Transverse colon (tissue), 4 donors: ENCODE data around the gene RNU5B-1. TPM values are rescaled to one million over a fixed set of nuclear protein-coding genes. Genes with fewer than 3 reads are reported as not detected.

Experiments used
- DNase-seq: peaks from one replicate; pipeline ENCODE4 v3.0.0-alpha.2; 2019
- H3K27ac ChIP-seq, 4 donors: fragments of 200-600 bp; sonication (generic); 2 replicates each; pipeline ENCODE4 v1.5.1; 2016 to 2018; ENCODE audit warnings: inconsistent platforms in 4 of 4
- H3K27me3 ChIP-seq: fragments of 200-600 bp; sonication (generic); 2 replicates; pipeline ENCODE4 v1.5.1; 2017; ENCODE audit warnings: inconsistent platforms
- H3K36me3 ChIP-seq, 4 donors: fragments of 200-600 bp; sonication (generic); 2 replicates each; pipeline ENCODE4 v1.5.1; 2017 to 2019; ENCODE audit warnings: inconsistent platforms in 4 of 4
- H3K4me1 ChIP-seq, 4 donors: fragments of 200-600 bp; sonication (generic); 2 replicates each; pipeline ENCODE4 v1.5.1; 2017 to 2020; ENCODE audit warnings: inconsistent platforms in 4 of 4
- H3K4me3 ChIP-seq, 4 donors: fragments of 200-600 bp; sonication (generic); 1 replicate in 1 of 4; 2 replicates in 3 of 4; pipeline versions ENCODE4 v1.5.1 to v1.6.1; 2017 to 2019; ENCODE audit warnings: inconsistent platforms in 4 of 4
- H3K9me3 ChIP-seq, 2 donors: fragments of 200-600 bp; sonication (generic); 2 replicates each; pipeline ENCODE4 v1.5.1; 2017 to 2019; ENCODE audit warnings: inconsistent platforms in 2 of 2
- EP300 ChIP-seq: sonication (generic); formaldehyde crosslinking; IDR thresholded peaks from one replicate; pipeline ENCODE4 v1.6.1; 2017; ENCODE audit warnings: antibody characterized with exemption, low read depth
- POLR2A ChIP-seq: fragments of 450-650 bp; IDR thresholded peaks from one replicate; pipeline ENCODE4 v1.6.1; 2016; ENCODE audit warnings: antibody characterized with exemption, mild to moderate bottlenecking, moderate library complexity
- POLR2AphosphoS5 ChIP-seq, 3 donors: sonication (generic); formaldehyde crosslinking; IDR thresholded peaks; one replicate each; pipeline ENCODE4 v1.6.1; 2016; ENCODE audit warnings: antibody characterized with exemption in 3 of 3
- WGBS, 2 donors: methylation state at CpG; one replicate each; pipeline ENCODE4 v1.1.5; 2018; ENCODE audit warnings: low coverage in 1 of 2; 5-methylcytosine and 5-hydroxymethylcytosine counted together
- in situ Hi-C, 4 donors: fragments of 200-750 bp; cut with MboI; loops; one replicate each; pipeline versions ENCODE4 v1.15.0 to v1.15.1; 2017; ENCODE audit warnings: low sequenced_read_pairs in 3 of 4, low pct_ligation_motif_present in 1 of 4, low pct_unique_long_range_greater_than_20kb in 1 of 4
- intact Hi-C: fragments of 100-400 bp; cut with DNase I; formaldehyde crosslinking; loops from one replicate; pipeline ENCODE4 v1.15.1; 2023; ENCODE audit warnings: low total_unique reads
- total RNA-seq, 4 donors: library from RNA; depleted of rRNA; stranded (reverse); fragments of >200 nt; gene quantifications; one replicate each; pipeline ENCODE4 v1.1.0, GENCODE V29; 2016
- TF ChIP-seq, protein P1 (sequence below), 5 experiments: fragments of 200-600 bp in 3 of 5; fragments of 450-650 bp in 2 of 5; sonication (generic) in 3 of 5; IDR thresholded peaks; 1 replicate in 2 of 5; 2 replicates in 3 of 5; pipeline ENCODE4 v1.5.1; 2016 to 2017; ENCODE audit warnings: antibody characterized with exemption in 5 of 5, inconsistent platforms in 3 of 5, mild to moderate bottlenecking in 2 of 5, moderate library complexity in 1 of 5

The RNU5B-1 gene
- total RNA-seq, 4 donors from 2014 or later: not detected

DNA sequence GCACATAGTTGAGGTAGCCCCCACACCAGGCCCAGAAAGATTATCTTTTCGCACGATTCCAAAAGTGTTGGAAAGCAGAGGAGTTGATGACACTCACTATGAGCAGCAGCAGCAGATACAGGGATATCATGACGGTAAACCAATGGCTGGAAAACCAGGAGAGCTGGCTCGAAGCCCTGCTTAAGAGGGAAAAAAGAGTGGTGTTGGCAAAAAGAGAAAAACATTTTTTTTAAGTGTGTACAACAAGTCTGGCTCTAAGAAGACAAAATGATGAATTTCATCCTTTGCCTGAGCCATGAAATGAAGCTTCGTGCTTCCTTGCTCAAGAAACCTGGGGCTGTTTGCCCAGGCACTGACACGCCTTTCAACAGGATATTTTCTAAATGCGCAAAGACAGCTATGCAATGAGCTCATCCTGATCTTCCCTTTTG lies 45.1 kb upstream of the RNU5B-1 start:
- intact Hi-C loops: no loop called here
- Histone ChIP-seq H3K9me3 (no peaks in the 10 kb centered on the region), H3K27ac (peak overlapping the region; percentile 74 to 86 (median 82)), H3K4me3 (no peak overlapping the region), H3K27me3 (no peaks in the 10 kb centered on the region), H3K36me3 (no peaks in the 10 kb centered on the region), H3K4me1 (peaks cover 13 to 36% (median 21%) of the 10 kb centered on the region in 4 donors)
- no peak for TF ChIP-seq POLR2A
- peak; percentile 33 to 56 (median 54) for TF ChIP-seq POLR2AphosphoS5 (IDR thresholded peaks at IDR 0.05)
- TF ChIP-seq EP300: no peak
- TF ChIP-seq, protein P1, sequence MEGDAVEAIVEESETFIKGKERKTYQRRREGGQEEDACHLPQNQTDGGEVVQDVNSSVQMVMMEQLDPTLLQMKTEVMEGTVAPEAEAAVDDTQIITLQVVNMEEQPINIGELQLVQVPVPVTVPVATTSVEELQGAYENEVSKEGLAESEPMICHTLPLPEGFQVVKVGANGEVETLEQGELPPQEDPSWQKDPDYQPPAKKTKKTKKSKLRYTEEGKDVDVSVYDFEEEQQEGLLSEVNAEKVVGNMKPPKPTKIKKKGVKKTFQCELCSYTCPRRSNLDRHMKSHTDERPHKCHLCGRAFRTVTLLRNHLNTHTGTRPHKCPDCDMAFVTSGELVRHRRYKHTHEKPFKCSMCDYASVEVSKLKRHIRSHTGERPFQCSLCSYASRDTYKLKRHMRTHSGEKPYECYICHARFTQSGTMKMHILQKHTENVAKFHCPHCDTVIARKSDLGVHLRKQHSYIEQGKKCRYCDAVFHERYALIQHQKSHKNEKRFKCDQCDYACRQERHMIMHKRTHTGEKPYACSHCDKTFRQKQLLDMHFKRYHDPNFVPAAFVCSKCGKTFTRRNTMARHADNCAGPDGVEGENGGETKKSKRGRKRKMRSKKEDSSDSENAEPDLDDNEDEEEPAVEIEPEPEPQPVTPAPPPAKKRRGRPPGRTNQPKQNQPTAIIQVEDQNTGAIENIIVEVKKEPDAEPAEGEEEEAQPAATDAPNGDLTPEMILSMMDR (IDR thresholded peaks at IDR 0.05): no peak
- DNase-seq: peak; percentile 38
- in situ Hi-C loops: no loop called here
- 65 to 75% methylated on average over 5 to 7 of the region's 7 CpGs for WGBS, 2 donors

DNA sequence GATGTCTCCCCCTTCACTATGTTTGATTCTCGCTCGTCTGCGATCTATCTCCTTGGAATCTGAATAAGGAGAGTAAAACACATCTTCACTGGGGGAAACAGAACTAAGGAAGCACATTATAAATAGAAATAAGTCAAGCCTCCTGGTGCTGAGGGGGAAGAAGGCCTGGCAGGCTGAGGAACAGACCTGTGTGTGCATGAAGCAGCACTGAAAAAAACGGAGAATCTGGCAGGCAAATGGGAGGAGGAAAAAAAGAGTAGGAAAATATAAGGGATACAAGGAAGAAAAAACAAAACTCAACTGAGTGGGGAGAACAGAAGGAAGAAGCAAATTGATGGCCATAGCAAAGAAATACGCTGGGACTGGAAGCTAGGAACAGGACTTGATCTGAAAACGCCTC lies 43.5 kb upstream of the RNU5B-1 start:
- in situ Hi-C loops: loop anchor here in 2 of 4 donors (10.0 kb wide), 1 partner anchor 66 kb away; no protein-coding TSS in a partner anchor
- intact Hi-C loops: no loop called here

DNA sequence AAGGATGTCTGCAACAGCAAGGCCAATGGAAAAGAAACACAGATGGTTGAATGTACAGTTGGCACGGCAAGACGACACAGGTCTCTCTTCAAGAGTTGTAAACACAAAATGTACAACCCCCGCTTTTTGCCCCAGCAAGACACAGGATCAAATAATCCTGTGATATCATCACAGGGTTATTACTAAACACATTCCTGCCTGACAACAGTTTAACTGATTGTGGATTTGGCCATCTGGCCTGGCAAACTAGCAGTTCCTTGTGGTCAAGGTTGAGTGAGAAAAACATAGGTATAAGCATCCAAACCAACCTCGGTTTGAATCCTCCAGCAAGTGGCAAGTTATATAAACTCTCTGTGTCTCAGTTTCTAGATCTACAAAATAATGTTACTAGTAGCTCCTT lies 41.2 kb upstream of the RNU5B-1 start:
- TF ChIP-seq POLR2AphosphoS5 (IDR thresholded peaks at IDR 0.05) (no peak), POLR2A (no peak), EP300 (no peak)
- TF ChIP-seq, protein P1 (IDR thresholded peaks at IDR 0.05): no peak
- WGBS, 2 donors: 86 to 92% methylated on average over 1 to 4 of the region's 4 CpGs
- Histone ChIP-seq H3K27ac (peak overlapping the region in 1 of 4 donors; percentile 24), H3K36me3 (no peaks in the 10 kb centered on the region), H3K27me3 (no peaks in the 10 kb centered on the region), H3K9me3 (no peaks in the 10 kb centered on the region), H3K4me1 (peaks cover 6 to 33% (median 19%) of the 10 kb centered on the region in 4 donors), H3K4me3 (no peak overlapping the region)
- intact Hi-C loops: no loop called here
- DNase-seq: no peak
- in situ Hi-C loops: loop anchor here in 2 of 4 donors (10.0 kb wide), 1 partner anchor 69 kb away; no protein-coding TSS in a partner anchor

More for the DNA sequence above, 43.5 kb upstream of the RNU5B-1 start:
- WGBS, 2 donors: 83 to 98% methylated on average over 6 of the region's 6 CpGs
- Histone ChIP-seq H3K9me3 (no peaks in the 10 kb centered on the region), H3K27ac (peak overlapping the region in 3 of 4 donors; percentile 5 to 86 (median 81)), H3K4me3 (no peak overlapping the region), H3K27me3 (no peaks in the 10 kb centered on the region), H3K36me3 (no peaks in the 10 kb centered on the region), H3K4me1 (peaks cover 20 to 37% (median 23%) of the 10 kb centered on the region in 4 donors)
- TF ChIP-seq POLR2A (no peak), POLR2AphosphoS5 (IDR thresholded peaks at IDR 0.05) (no peak), EP300 (no peak)
- TF ChIP-seq, protein P1 (IDR thresholded peaks at IDR 0.05): no peak
- DNase-seq: no peak

DNA sequence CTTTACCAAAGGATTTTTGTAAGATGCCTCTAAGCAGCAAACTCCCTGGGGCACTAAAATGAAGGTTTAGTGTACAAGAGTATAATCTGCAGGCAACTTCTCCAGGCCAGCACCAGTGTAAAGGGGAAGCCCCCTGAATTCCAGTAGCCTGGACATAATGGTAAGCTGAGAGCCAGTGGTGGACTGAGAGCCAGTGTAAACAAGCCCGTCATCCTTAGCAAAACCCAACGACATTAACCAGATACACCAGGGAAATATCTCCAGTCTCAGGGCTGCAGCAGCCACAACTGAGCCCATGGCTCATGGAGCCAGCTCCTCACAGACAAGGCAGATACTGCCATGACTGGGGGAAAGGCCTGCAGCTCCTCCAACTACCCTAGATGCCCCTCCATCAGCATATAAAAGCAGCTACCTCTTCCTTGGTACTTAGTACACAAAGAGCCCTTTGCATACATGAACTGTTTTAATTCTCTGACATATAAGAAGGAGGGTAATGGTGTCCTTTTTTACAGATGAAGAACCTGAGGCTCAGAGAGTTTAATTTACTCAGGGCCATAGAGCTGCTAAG lies 39.5 kb upstream of the RNU5B-1 start:
- no peak for DNase-seq
- Histone ChIP-seq H3K36me3 (no peaks in the 10 kb centered on the region), H3K27ac (peak overlapping the region in 3 of 4 donors; percentile 0 to 73 (median 50)), H3K4me3 (no peak overlapping the region), H3K9me3 (no peaks in the 10 kb centered on the region), H3K4me1 (peaks cover 2 to 26% (median 14%) of the 10 kb centered on the region in 4 donors), H3K27me3 (no peaks in the 10 kb centered on the region)
- intact Hi-C loops: no loop called here
- in situ Hi-C loops: loop anchor here in 2 of 4 donors (10.0 kb wide), 1 partner anchor 70 kb away; no protein-coding TSS in a partner anchor
- TF ChIP-seq, protein P1 (IDR thresholded peaks at IDR 0.05): no peak
- TF ChIP-seq POLR2AphosphoS5 (IDR thresholded peaks at IDR 0.05): peak; percentile 45 to 67 (median 59)
- WGBS, 2 donors: 71% methylated on average over 2 of the region's 2 CpGs; no CpG with 5 or more reads in 1 of the 2 donors
